ENCODE results near the gene BCKDHB. TPM values are rescaled to one million over a fixed set of nuclear protein-coding genes. Genes with fewer than 3 reads are reported as not detected.

BCKDHB gene
- total RNA-seq, 3 donors from 2014 or later: 19.0 to 33.7 (median 23.4) TPM

DNA sequence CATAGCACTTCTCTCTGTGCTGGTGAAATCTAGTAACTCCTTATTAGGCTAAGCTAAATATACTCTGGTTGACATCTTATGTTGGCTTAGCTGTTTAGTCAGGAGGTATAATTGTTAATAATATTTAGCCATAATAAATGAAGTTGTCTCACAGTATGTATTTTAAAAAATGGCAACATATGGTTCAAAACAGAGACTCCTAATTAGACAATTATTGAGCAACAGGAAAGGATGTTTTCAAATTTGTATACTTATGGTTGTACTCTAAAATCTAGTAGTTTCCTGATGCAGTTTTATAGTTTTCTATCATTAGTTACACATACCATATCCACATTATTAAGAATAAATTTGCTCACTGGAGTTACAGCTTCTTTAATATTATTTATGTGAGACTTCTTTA, 150.2 kb downstream of the BCKDHB start:
- intact Hi-C loops (cut with DNase I; ENCODE audit: low total_unique reads): loop anchor here (5.0 kb wide), 1 partner anchor 1006 kb away; no protein-coding TSS in a partner anchor
- TF ChIP-seq POLR2AphosphoS5 (IDR thresholded peaks at IDR 0.05) (no peak), POLR2A (IDR thresholded peaks at IDR 0.05) (no peak)
- TF ChIP-seq, protein P1, sequence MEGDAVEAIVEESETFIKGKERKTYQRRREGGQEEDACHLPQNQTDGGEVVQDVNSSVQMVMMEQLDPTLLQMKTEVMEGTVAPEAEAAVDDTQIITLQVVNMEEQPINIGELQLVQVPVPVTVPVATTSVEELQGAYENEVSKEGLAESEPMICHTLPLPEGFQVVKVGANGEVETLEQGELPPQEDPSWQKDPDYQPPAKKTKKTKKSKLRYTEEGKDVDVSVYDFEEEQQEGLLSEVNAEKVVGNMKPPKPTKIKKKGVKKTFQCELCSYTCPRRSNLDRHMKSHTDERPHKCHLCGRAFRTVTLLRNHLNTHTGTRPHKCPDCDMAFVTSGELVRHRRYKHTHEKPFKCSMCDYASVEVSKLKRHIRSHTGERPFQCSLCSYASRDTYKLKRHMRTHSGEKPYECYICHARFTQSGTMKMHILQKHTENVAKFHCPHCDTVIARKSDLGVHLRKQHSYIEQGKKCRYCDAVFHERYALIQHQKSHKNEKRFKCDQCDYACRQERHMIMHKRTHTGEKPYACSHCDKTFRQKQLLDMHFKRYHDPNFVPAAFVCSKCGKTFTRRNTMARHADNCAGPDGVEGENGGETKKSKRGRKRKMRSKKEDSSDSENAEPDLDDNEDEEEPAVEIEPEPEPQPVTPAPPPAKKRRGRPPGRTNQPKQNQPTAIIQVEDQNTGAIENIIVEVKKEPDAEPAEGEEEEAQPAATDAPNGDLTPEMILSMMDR (IDR thresholded peaks at IDR 0.05): no peak

DNA sequence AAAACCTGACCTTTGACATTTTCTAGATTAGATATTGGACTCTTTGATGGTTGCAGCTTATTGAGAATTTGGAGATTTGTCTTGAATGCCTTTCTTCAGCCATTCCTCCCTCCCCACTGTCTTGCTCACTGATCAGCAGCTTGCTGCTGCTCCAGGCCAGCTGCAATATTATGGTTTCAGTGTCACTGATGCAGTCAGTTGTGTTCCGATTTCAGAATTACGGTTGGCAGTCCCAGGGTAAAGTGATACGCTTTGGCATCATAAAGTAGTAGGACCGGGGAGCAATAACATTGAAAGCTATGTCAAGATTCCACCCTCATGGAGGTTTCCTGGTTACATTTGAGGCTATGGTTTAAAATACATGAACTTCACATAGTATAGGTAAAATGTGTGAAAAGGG, 152.6 kb downstream of the BCKDHB start:
- intact Hi-C loops (cut with DNase I; ENCODE audit: low total_unique reads): loop anchor here (5.0 kb wide), 1 partner anchor 1003 kb away; no protein-coding TSS in a partner anchor
- no peak overlapping the region for H3K27ac ChIP-seq
- H3K9me3 ChIP-seq: no peaks in the 10 kb centered on the region
- no peak for DNase-seq (ENCODE audit: low spot score in 2 of 2)
- no peak overlapping the region for H3K4me3 ChIP-seq
- no peaks in the 10 kb centered on the region for H3K4me1 ChIP-seq
- H3K36me3 ChIP-seq: no peaks in the 10 kb centered on the region
- TF ChIP-seq, protein P1 (IDR thresholded peaks at IDR 0.05): no peak
- TF ChIP-seq POLR2AphosphoS5 (IDR thresholded peaks at IDR 0.05): no peak
- TF ChIP-seq POLR2A (IDR thresholded peaks at IDR 0.05): no peak
- H3K27me3 ChIP-seq: no peaks in the 10 kb centered on the region

More for the DNA sequence above, 150.2 kb downstream of the BCKDHB start:
- Histone ChIP-seq H3K27me3 (no peaks in the 10 kb centered on the region), H3K36me3 (no peaks in the 10 kb centered on the region), H3K4me3 (no peak overlapping the region), H3K27ac (no peak overlapping the region), H3K4me1 (no peaks in the 10 kb centered on the region), H3K9me3 (no peaks in the 10 kb centered on the region)
- DNase-seq (ENCODE audit: low spot score in 2 of 2): no peak

DNA sequence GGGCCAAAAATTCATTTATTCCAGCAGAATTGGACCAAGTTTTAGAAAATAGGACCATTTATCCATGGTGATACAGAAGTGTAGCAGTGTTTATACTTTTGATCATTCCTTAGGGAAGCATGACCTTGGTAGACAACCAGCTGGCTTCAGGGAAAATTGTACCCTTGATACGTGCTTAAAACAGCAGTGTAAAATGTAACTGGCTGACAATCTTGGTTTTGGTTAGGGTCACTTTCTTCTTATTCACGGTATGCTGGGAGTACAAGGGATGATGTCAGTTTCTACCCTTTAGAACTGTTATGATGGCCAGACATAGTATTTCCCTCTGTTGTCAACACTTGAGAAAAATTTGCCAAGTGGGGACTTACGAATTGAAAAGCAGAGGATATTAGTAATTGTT, 157.1 kb downstream of the BCKDHB start:
- H3K36me3 ChIP-seq: no peaks in the 10 kb centered on the region
- H3K4me3 ChIP-seq: no peak overlapping the region
- TF ChIP-seq, protein P1 (IDR thresholded peaks at IDR 0.05): no peak
- no peak overlapping the region for H3K27ac ChIP-seq
- intact Hi-C loops (cut with DNase I; ENCODE audit: low total_unique reads): no loop called here
- DNase-seq (ENCODE audit: low spot score in 2 of 2): no peak
- H3K4me1 ChIP-seq: no peaks in the 10 kb centered on the region
- no peaks in the 10 kb centered on the region for H3K27me3 ChIP-seq
- no peaks in the 10 kb centered on the region for H3K9me3 ChIP-seq

DNA sequence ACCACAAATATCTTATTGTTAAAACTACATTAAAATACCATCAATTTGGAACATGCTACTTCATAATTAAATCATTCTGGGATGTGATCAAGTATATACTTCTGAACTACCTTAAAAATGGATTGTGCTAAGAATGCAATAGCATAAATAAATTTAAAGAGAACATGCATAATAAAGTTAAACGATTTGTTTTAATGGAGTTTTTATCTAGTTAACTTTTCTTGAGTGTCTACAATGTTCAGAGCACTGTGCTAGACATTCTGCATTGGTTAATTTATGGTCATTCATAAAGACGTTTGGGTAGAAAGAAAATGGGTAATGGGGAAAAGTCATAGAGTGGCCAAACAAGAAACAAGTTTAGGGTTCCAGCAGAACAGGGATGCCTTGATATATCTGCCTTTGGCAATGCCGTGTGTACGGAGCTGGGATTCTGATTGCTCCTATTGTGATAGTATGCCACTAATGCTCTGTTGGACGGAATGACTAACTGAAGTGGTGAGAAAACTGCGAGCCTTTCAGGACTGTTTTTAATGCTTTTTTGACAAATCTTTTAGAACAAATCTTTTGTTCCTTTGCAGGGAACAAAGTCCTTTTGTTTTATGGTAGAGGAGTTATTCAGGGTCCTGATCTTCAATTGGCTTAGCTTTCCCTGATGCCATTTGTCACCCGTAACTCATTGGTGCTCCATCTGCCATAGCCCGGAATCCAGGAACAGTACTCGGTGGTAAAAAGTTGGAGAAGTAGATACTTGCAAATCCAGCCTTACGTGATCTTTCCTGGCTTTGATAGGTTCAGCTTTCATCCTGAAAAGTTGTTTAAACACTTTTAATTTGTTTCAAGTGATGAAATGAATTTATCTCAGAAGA, 162.6 kb downstream of the BCKDHB start:
- no peak overlapping the region for H3K27ac ChIP-seq

DNA sequence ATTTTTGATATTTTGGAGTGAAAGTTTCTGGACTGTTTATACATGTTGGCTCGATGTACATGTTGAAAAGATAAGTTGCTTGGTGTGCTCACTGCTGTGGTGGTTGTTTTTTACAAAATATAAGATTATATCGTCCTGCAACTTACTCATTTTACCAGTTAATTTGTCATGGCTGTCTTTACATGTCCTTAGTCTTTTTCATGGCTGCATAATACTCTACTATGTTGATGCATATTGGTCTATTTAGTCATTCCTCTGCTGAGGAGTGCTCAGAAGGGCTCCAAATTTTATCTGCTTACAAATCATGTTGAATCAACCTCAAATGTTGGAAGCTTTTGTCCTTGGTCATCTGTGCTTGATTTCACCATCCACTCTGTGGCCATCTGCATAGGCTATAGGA, 164.6 kb downstream of the BCKDHB start:
- no peaks in the 10 kb centered on the region for H3K9me3 ChIP-seq
- intact Hi-C loops (cut with DNase I; ENCODE audit: low total_unique reads): no loop called here
- TF ChIP-seq POLR2A (IDR thresholded peaks at IDR 0.05) (no peak), POLR2AphosphoS5 (IDR thresholded peaks at IDR 0.05) (no peak)
- TF ChIP-seq, protein P1 (IDR thresholded peaks at IDR 0.05): no peak
- H3K4me3 ChIP-seq: no peak overlapping the region
- no peaks in the 10 kb centered on the region for H3K4me1 ChIP-seq
- no peaks in the 10 kb centered on the region for H3K27me3 ChIP-seq
- DNase-seq (ENCODE audit: low spot score in 2 of 2): no peak
- peaks cover 5% of the 10 kb centered on the region for H3K36me3 ChIP-seq
- no peak overlapping the region for H3K27ac ChIP-seq

More for the DNA sequence above, 162.6 kb downstream of the BCKDHB start:
- TF ChIP-seq, protein P1 (IDR thresholded peaks at IDR 0.05): no peak
- TF ChIP-seq POLR2A (IDR thresholded peaks at IDR 0.05) (no peak), POLR2AphosphoS5 (IDR thresholded peaks at IDR 0.05) (no peak)
- intact Hi-C loops (cut with DNase I; ENCODE audit: low total_unique reads): no loop called here
- Histone ChIP-seq H3K9me3 (no peaks in the 10 kb centered on the region), H3K27me3 (no peaks in the 10 kb centered on the region), H3K4me1 (no peaks in the 10 kb centered on the region), H3K36me3 (peaks cover 5% of the 10 kb centered on the region), H3K4me3 (no peak overlapping the region)
- no peak for DNase-seq (ENCODE audit: low spot score in 2 of 2)
